Measurements from ENCODE around the gene ANKRD26.

Gene ANKRD26

DNA sequence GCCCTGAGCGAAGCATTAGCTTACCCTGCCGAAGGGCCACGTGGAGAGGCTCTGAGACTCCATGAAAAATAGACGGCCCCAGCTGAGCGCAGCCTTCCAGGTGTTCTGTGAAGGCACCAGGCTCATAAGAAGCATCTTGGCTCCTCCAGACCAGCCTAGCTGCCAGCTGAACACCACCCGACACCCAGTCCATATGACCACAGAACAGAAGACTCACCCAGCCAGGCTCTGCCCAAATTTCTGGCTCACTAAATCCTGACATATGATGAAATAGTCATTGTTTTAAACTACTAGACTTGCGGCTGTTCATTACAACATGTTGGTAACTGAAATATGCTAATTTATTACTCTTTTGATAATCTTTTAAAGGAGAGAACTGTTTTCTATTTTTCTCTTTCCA, 140.0 kb downstream of the ANKRD26 start:
- TF ChIP-seq, protein P1, sequence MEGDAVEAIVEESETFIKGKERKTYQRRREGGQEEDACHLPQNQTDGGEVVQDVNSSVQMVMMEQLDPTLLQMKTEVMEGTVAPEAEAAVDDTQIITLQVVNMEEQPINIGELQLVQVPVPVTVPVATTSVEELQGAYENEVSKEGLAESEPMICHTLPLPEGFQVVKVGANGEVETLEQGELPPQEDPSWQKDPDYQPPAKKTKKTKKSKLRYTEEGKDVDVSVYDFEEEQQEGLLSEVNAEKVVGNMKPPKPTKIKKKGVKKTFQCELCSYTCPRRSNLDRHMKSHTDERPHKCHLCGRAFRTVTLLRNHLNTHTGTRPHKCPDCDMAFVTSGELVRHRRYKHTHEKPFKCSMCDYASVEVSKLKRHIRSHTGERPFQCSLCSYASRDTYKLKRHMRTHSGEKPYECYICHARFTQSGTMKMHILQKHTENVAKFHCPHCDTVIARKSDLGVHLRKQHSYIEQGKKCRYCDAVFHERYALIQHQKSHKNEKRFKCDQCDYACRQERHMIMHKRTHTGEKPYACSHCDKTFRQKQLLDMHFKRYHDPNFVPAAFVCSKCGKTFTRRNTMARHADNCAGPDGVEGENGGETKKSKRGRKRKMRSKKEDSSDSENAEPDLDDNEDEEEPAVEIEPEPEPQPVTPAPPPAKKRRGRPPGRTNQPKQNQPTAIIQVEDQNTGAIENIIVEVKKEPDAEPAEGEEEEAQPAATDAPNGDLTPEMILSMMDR (IDR thresholded peaks at IDR 0.05; ENCODE audit: poor library complexity, severe bottlenecking) = no peak
- Histone ChIP-seq H3K27me3 (ENCODE audit: insufficient read depth, poor library complexity, severe bottlenecking) (no peaks in the 10 kb centered on the region), H3K9me3 (ENCODE audit: severe bottlenecking) (no peaks in the 10 kb centered on the region), H3K27ac (ENCODE audit: poor library complexity, severe bottlenecking) (no peak overlapping the region), H3K4me3 (ENCODE audit: severe bottlenecking) (no peak overlapping the region), H3K4me1 (ENCODE audit: insufficient read depth, poor library complexity, severe bottlenecking) (no peaks in the 10 kb centered on the region), H3K36me3 (ENCODE audit: low read depth) (no peaks in the 10 kb centered on the region)
- DNase-seq (ENCODE audit: low spot score) (no peak), ATAC-seq (ENCODE audit: low read depth) (no peak)

DNA sequence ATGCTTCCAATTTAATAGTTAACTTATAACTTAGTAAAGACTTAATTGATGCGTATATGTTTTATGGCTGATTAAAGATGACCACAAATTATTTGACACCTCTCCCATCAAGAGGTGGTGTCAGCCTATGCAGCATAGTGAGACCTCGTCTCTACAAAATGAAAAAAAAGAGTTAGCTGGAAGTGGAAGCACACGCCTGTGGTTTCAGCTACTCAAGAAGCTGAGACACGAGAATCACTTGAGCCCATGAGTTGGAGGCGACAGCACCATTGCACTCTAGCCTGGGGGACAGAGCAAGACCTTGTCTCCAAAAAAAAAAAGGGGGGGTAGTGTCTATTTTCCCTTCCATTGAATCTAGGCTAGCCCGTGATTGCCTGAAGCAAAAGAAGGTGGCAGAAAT, 140.5 kb downstream of the ANKRD26 start:
- ATAC-seq (ENCODE audit: low read depth) (no peak), DNase-seq (ENCODE audit: low spot score) (no peak)
- TF ChIP-seq, protein P1 (IDR thresholded peaks at IDR 0.05; ENCODE audit: poor library complexity, severe bottlenecking) = no peak
- Histone ChIP-seq H3K4me3 (ENCODE audit: severe bottlenecking) (no peak overlapping the region), H3K27ac (ENCODE audit: poor library complexity, severe bottlenecking) (no peak overlapping the region), H3K27me3 (ENCODE audit: insufficient read depth, poor library complexity, severe bottlenecking) (no peaks in the 10 kb centered on the region), H3K36me3 (ENCODE audit: low read depth) (no peaks in the 10 kb centered on the region), H3K9me3 (ENCODE audit: severe bottlenecking) (no peaks in the 10 kb centered on the region), H3K4me1 (ENCODE audit: insufficient read depth, poor library complexity, severe bottlenecking) (no peaks in the 10 kb centered on the region)
